Fibroblast of mammary gland (primary cell): Measurements from ENCODE around the gene DCTN3.

ENCODE experiments used
- DNase-seq: peaks from one replicate; pipeline ENCODE4 v3.0.0-alpha.2; 2010; ENCODE audit warnings: low read depth
- H3K4me3 ChIP-seq: 2 replicates; pipeline ENCODE4 v1.5.1; 2011; ENCODE audit warnings: low read depth, mild to moderate bottlenecking, low read length, moderate library complexity; ENCODE audit not compliant: control insufficient read depth
- CTCF ChIP-seq: conservative IDR thresholded peaks from 2 replicates; pipeline ENCODE4 v1.5.1; 2011; ENCODE audit warnings: low read depth, low read length, inconsistent platforms; ENCODE audit not compliant: control insufficient read depth, insufficient read depth

DCTN3 gene

GRCh38 chr9:34566322-34566721 is 54.0 kb downstream of the DCTN3 start:
- TF ChIP-seq CTCF = no peak
- H3K4me3 ChIP-seq = no peak overlapping the region
- no peak for DNase-seq

- DNase-seq = no peak
- no peak overlapping the region for H3K4me3 ChIP-seq
- TF ChIP-seq CTCF = no peak
Measured at GRCh38 chr9:34565856-34566255, 54.4 kb downstream of the DCTN3 start.

GRCh38 chr9:34564617-34565016 is 55.7 kb downstream of the DCTN3 start:
- no peak for TF ChIP-seq CTCF
- no peak for DNase-seq
- no peak overlapping the region for H3K4me3 ChIP-seq
